MM.1S (cell line): Measurements from ENCODE around the gene MALRD1.

Experiments used
- DNase-seq: peaks from one replicate; pipeline ENCODE4 v3.0.0-alpha.2; 2015
- H2AFZ ChIP-seq: fragments of 300-600 bp; sonication (generic); 2 replicates; pipeline ENCODE4 v1.6.0; 2016; ENCODE audit warnings: antibody characterized with exemption, low read length
- H3F3A ChIP-seq: fragments of 300-600 bp; sonication (generic); 2 replicates; pipeline ENCODE4 v1.6.1; 2016; ENCODE audit warnings: mild to moderate bottlenecking, antibody characterized with exemption, low read length, moderate library complexity, mixed read lengths; ENCODE audit not compliant: insufficient read depth
- H3K27ac ChIP-seq: fragments of 300-600 bp; sonication (generic); 2 replicates; pipeline ENCODE4 v1.5.1; 2016; ENCODE audit warnings: mild to moderate bottlenecking, low read length
- H3K27me3 ChIP-seq: fragments of 300-600 bp; sonication (generic); replicated peaks from 2 replicates; pipeline ENCODE4 v1.6.0; 2016; ENCODE audit warnings: low read length; ENCODE audit not compliant: insufficient read depth
- H3K36me3 ChIP-seq: fragments of 300-600 bp; sonication (generic); replicated peaks from 2 replicates; pipeline ENCODE4 v1.6.1; 2016; ENCODE audit warnings: mild to moderate bottlenecking, low read length, mixed read lengths; ENCODE audit not compliant: insufficient read depth
- H3K4me1 ChIP-seq: fragments of 300-600 bp; sonication (generic); 2 replicates; pipeline ENCODE4 v1.6.1; 2016; ENCODE audit warnings: low read length, mixed read lengths
- H3K4me2 ChIP-seq: fragments of 300-600 bp; sonication (generic); 2 replicates; pipeline ENCODE4 v1.6.0; 2016; ENCODE audit warnings: low read depth, low read length
- H3K4me3 ChIP-seq: fragments of 300-600 bp; sonication (generic); 2 replicates; pipeline ENCODE4 v1.5.1; 2016; ENCODE audit warnings: low read length, mixed read lengths
- H3K79me2 ChIP-seq: fragments of 300-600 bp; sonication (generic); 2 replicates; pipeline ENCODE4 v1.6.1; 2016; ENCODE audit warnings: mixed run types, low read length, mixed read lengths
- H3K9ac ChIP-seq: fragments of 300-600 bp; sonication (generic); 2 replicates; pipeline ENCODE4 v1.6.1; 2016; ENCODE audit warnings: low read length, mixed read lengths
- H3K9me2 ChIP-seq: fragments of 300-600 bp; sonication (generic); replicated peaks from 2 replicates; pipeline ENCODE4 v1.6.1; 2016; ENCODE audit warnings: mild to moderate bottlenecking, low read length, mixed read lengths; ENCODE audit not compliant: insufficient read depth
- H3K9me3 ChIP-seq: fragments of 300-600 bp; sonication (generic); replicated peaks from 2 replicates; pipeline ENCODE4 v1.6.1; 2016; ENCODE audit warnings: mild to moderate bottlenecking, low read length, mixed read lengths; ENCODE audit not compliant: insufficient read depth
- H4K20me1 ChIP-seq: fragments of 300-600 bp; sonication (generic); 2 replicates; pipeline ENCODE4 v1.6.1; 2016; ENCODE audit warnings: mild to moderate bottlenecking, low read length, moderate library complexity, mixed read lengths; ENCODE audit not compliant: insufficient read depth
- CTCF ChIP-seq: fragments of 300-600 bp; sonication (generic); IDR thresholded peaks from 2 replicates; pipeline ENCODE4 v1.5.1; 2016; ENCODE audit warnings: antibody characterized with exemption, low read length, mixed read lengths
- EZH2 ChIP-seq: fragments of 300-600 bp; sonication (generic); optimal IDR thresholded peaks from 2 replicates; pipeline ENCODE3; 2017; ENCODE audit warnings: low read depth, mild to moderate bottlenecking, antibody characterized with exemption, low read length, mixed read lengths
- EZH2phosphoT487 ChIP-seq: fragments of 300-600 bp; sonication (generic); IDR thresholded peaks from 2 replicates; pipeline ENCODE4 v1.6.1; 2018; ENCODE audit warnings: antibody characterized with exemption, low read length

Gene MALRD1

DNA sequence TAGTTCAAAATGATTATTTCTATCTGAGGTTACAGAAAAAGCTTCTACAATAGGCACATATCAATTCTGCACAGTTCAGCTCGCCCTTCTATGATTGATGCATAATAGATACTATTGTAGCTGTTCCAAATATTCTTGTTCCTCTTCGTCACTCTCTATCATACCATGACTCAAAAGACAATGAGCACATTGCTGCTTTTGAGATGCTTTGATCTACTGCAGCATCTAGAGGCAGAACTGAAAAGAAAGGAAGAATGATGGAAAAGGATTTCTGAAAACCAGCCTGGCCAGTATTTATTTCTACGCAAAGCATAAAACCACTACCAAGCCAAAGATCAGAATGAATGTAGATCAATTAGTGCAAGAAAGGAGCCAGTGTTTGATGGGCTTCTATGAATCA is 708.3 kb downstream of the MALRD1 start:
- no peaks in the 10 kb centered on the region for H3F3A ChIP-seq
- H3K27me3 ChIP-seq: no peaks in the 10 kb centered on the region
- H3K9me2 ChIP-seq: no peaks in the 10 kb centered on the region
- H3K36me3 ChIP-seq: no peaks in the 10 kb centered on the region
- H3K9ac ChIP-seq: no peak overlapping the region
- no peak for DNase-seq
- no peak overlapping the region for H2AFZ ChIP-seq
- no peaks in the 10 kb centered on the region for H3K79me2 ChIP-seq
- no peak overlapping the region for H3K27ac ChIP-seq
- no peaks in the 10 kb centered on the region for H3K9me3 ChIP-seq
- H3K4me1 ChIP-seq: no peaks in the 10 kb centered on the region
- no peak overlapping the region for H3K4me2 ChIP-seq
- TF ChIP-seq EZH2phosphoT487 (no peak), CTCF (no peak), EZH2 (no peak)
- H3K4me3 ChIP-seq: no peak overlapping the region
- H4K20me1 ChIP-seq: no peaks in the 10 kb centered on the region

GRCh38 chr10:19762026-19762425 is 713.4 kb downstream of the MALRD1 start:
- DNase-seq: no peak
- H3F3A ChIP-seq: no peaks in the 10 kb centered on the region
- H3K4me2 ChIP-seq: no peak overlapping the region
- H3K27ac ChIP-seq: no peak overlapping the region
- no peak overlapping the region for H2AFZ ChIP-seq
- no peaks in the 10 kb centered on the region for H3K79me2 ChIP-seq
- TF ChIP-seq EZH2phosphoT487 (no peak), CTCF (no peak), EZH2 (no peak)
- H3K9me2 ChIP-seq: no peaks in the 10 kb centered on the region
- H3K36me3 ChIP-seq: no peaks in the 10 kb centered on the region
- no peaks in the 10 kb centered on the region for H3K9me3 ChIP-seq
- H3K27me3 ChIP-seq: no peaks in the 10 kb centered on the region
- H3K4me1 ChIP-seq: no peaks in the 10 kb centered on the region
- H3K9ac ChIP-seq: no peak overlapping the region
- H4K20me1 ChIP-seq: no peaks in the 10 kb centered on the region
- H3K4me3 ChIP-seq: no peak overlapping the region

DNA sequence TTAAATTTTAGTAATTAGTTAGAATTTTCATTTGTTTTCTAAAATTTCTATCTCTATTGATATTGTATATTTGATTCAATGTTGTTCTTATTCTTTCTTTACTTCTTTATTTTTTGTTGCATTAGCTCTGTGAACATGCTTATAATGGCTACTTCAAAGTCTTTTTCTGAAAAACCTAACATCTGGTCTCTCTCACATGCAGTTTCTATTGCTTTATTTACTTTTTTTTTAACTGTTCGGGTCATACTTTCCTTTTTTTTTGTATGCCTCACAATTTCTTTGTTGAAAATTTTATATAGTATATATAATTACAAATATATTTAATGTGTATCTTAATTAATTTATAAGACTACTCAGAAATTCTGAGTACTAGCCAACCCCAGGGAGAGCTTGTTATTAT is 715.5 kb downstream of the MALRD1 start:
- Histone ChIP-seq H3K79me2 (no peaks in the 10 kb centered on the region), H2AFZ (no peak overlapping the region), H3F3A (no peaks in the 10 kb centered on the region), H3K4me2 (no peak overlapping the region), H3K4me3 (no peak overlapping the region), H3K9me3 (no peaks in the 10 kb centered on the region), H3K36me3 (no peaks in the 10 kb centered on the region), H3K4me1 (no peaks in the 10 kb centered on the region), H3K27ac (no peak overlapping the region), H3K9ac (no peak overlapping the region), H3K27me3 (no peaks in the 10 kb centered on the region), H3K9me2 (no peaks in the 10 kb centered on the region), H4K20me1 (no peaks in the 10 kb centered on the region)
- DNase-seq: no peak
- TF ChIP-seq EZH2phosphoT487 (no peak), EZH2 (no peak), CTCF (no peak)

DNA sequence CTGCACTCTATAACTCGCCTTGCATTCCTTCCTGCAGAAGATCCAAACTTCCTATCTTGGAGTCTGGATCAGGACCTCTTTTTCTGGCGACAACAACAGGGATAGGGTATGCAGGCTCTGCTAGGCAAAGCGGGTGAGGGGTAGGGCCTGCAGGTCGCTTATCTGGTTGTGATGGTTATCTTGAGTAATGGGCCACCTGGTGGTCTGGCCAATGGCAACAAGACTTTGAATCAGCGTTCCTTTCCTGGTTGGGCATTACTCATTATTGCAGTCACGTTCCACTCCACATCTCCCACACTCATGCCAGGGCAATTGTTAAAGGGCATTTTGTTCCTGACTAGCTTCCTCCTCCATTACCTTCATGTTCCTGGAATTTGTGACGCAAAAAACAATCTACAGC is 719.3 kb downstream of the MALRD1 start:
- H3K36me3 ChIP-seq: no peaks in the 10 kb centered on the region

More for the DNA sequence above, 719.3 kb downstream of the MALRD1 start:
- H3K27me3 ChIP-seq: no peaks in the 10 kb centered on the region
- H4K20me1 ChIP-seq: no peaks in the 10 kb centered on the region
- H3K9me3 ChIP-seq: no peaks in the 10 kb centered on the region
- H3K27ac ChIP-seq: no peak overlapping the region
- no peaks in the 10 kb centered on the region for H3K79me2 ChIP-seq
- TF ChIP-seq EZH2: no peak
- no peak for TF ChIP-seq EZH2phosphoT487
- TF ChIP-seq CTCF: no peak
- no peaks in the 10 kb centered on the region for H3K4me1 ChIP-seq
- DNase-seq: no peak
- no peak overlapping the region for H3K4me3 ChIP-seq
- H3K4me2 ChIP-seq: no peak overlapping the region
- no peaks in the 10 kb centered on the region for H3K9me2 ChIP-seq
- no peak overlapping the region for H3K9ac ChIP-seq
- no peak overlapping the region for H2AFZ ChIP-seq
- no peaks in the 10 kb centered on the region for H3F3A ChIP-seq
